GM10266 (cell line): ENCODE results near the gene TNP2.

Experiments used
- DNase-seq: peaks from one replicate; pipeline ENCODE4 v3.0.0; 2012; ENCODE audit errors: extremely low spot score
- TF ChIP-seq, protein P1 (sequence below): IDR thresholded peaks from 2 replicates; pipeline ENCODE4 v1.5.1; 2012; ENCODE audit warnings: mild to moderate bottlenecking, low read depth; ENCODE audit not compliant: control insufficient read depth, insufficient read depth; ENCODE audit errors: missing control alignments

TNP2 gene

GRCh38 chr16:11253009-11253994, 15.8 kb downstream of the TNP2 start:
- DNase-seq = peak; percentile 61
- TF ChIP-seq, protein P1, sequence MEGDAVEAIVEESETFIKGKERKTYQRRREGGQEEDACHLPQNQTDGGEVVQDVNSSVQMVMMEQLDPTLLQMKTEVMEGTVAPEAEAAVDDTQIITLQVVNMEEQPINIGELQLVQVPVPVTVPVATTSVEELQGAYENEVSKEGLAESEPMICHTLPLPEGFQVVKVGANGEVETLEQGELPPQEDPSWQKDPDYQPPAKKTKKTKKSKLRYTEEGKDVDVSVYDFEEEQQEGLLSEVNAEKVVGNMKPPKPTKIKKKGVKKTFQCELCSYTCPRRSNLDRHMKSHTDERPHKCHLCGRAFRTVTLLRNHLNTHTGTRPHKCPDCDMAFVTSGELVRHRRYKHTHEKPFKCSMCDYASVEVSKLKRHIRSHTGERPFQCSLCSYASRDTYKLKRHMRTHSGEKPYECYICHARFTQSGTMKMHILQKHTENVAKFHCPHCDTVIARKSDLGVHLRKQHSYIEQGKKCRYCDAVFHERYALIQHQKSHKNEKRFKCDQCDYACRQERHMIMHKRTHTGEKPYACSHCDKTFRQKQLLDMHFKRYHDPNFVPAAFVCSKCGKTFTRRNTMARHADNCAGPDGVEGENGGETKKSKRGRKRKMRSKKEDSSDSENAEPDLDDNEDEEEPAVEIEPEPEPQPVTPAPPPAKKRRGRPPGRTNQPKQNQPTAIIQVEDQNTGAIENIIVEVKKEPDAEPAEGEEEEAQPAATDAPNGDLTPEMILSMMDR = no peak

DNA sequence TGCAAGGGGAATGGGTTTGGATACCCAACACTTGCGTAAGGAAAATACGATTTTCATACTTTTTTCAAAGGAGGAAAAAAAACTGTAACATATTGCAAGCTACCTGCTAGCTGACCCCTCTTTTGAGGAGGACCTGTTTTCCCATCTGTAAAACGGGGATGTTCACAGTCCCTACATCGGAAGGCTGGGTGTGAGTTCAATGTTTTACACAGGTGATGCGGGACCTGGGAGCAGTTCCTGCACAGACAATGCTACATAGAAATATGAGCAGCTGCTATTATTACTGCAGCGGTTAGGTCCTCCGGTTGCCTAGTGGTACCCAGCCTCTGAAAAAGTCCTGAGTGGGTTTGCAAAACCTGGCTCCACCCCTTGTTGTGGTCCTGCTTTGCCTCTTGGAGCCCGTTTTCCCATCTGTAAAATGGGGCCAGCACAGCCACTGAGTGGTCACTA, 16.6 kb downstream of the TNP2 start:
- TF ChIP-seq, protein P1 = no peak
- DNase-seq = no peak

- TF ChIP-seq, protein P1 = no peak
- DNase-seq = peak; percentile 72
These were observed 17.3 kb downstream of the TNP2 start for GRCh38 chr16:11251525-11252481.

GRCh38 chr16:11250786-11251524, 18.2 kb downstream of the TNP2 start:
- DNase-seq = no peak
- TF ChIP-seq, protein P1 = no peak

- DNase-seq = no peak
- TF ChIP-seq, protein P1 = no peak
These were observed 18.9 kb downstream of the TNP2 start for GRCh38 chr16:11250091-11250785.
